ENCODE results near the gene CCL8.

CCL8 gene

GRCh38 chr17:34337701-34338100, 18.5 kb downstream of the CCL8 start:
- no peak for TF ChIP-seq CTCF (IDR thresholded peaks at IDR 0.05; ENCODE audit: extremely low read depth, insufficient read depth, missing control alignments)
- in situ Hi-C loops (cut with MboI; ENCODE audit: low pct_unique_long_range_greater_than_20kb, low sequenced_read_pairs, unreplicated experiment): no loop called here
- no peak for DNase-seq (ENCODE audit: low spot score)

GRCh38 chr17:34339138-34339770, 20.0 kb downstream of the CCL8 start:
- in situ Hi-C loops (cut with MboI; ENCODE audit: low pct_unique_long_range_greater_than_20kb, low sequenced_read_pairs, unreplicated experiment): no loop called here
- DNase-seq (ENCODE audit: low spot score): no peak
- no peak for TF ChIP-seq CTCF (IDR thresholded peaks at IDR 0.05; ENCODE audit: extremely low read depth, insufficient read depth, missing control alignments)

- no peak for DNase-seq (ENCODE audit: low spot score)
- in situ Hi-C loops (cut with MboI; ENCODE audit: low pct_unique_long_range_greater_than_20kb, low sequenced_read_pairs, unreplicated experiment): no loop called here
- TF ChIP-seq CTCF (IDR thresholded peaks at IDR 0.05; ENCODE audit: extremely low read depth, insufficient read depth, missing control alignments): no peak
These were observed 22.7 kb downstream of the CCL8 start for GRCh38 chr17:34341916-34342315.

GRCh38 chr17:34347063-34347462, 27.8 kb downstream of the CCL8 start:
- no peak for TF ChIP-seq CTCF (IDR thresholded peaks at IDR 0.05; ENCODE audit: extremely low read depth, insufficient read depth, missing control alignments)
- no peak for DNase-seq (ENCODE audit: low spot score)
- in situ Hi-C loops (cut with MboI; ENCODE audit: low pct_unique_long_range_greater_than_20kb, low sequenced_read_pairs, unreplicated experiment): no loop called here

- no peak for TF ChIP-seq CTCF (IDR thresholded peaks at IDR 0.05; ENCODE audit: extremely low read depth, insufficient read depth, missing control alignments)
- in situ Hi-C loops (cut with MboI; ENCODE audit: low pct_unique_long_range_greater_than_20kb, low sequenced_read_pairs, unreplicated experiment): no loop called here
- DNase-seq (ENCODE audit: low spot score): no peak
These were observed 30.5 kb downstream of the CCL8 start for GRCh38 chr17:34349751-34350150.

- TF ChIP-seq CTCF (IDR thresholded peaks at IDR 0.05; ENCODE audit: extremely low read depth, insufficient read depth, missing control alignments): no peak
- DNase-seq (ENCODE audit: low spot score): no peak
- in situ Hi-C loops (cut with MboI; ENCODE audit: low pct_unique_long_range_greater_than_20kb, low sequenced_read_pairs, unreplicated experiment): no loop called here
These were observed 31.9 kb downstream of the CCL8 start for GRCh38 chr17:34351096-34351495.
